Measurements from ENCODE around the gene PERP.
"Not testable (repeated sequence)": the region's sequence is repeated elsewhere in the genome, so short reads cannot be mapped to it uniquely, and the experiment has no call there.

PERP gene

GRCh38 chr6:138104618-138105213, 2.5 kb downstream of the PERP start:
- no peak for DNase-seq

- DNase-seq: no peak
Observed at GRCh38 chr6:138103871-138104270, 3.3 kb downstream of the PERP start.

GRCh38 chr6:138101946-138102731, 5.1 kb downstream of the PERP start:
- no peak for DNase-seq

- no peak for DNase-seq
Observed at GRCh38 chr6:138099832-138100231, 7.4 kb downstream of the PERP start.

- DNase-seq: no peak
Observed at GRCh38 chr6:138098306-138098705, 8.9 kb downstream of the PERP start.

- DNase-seq: no peak
Observed at GRCh38 chr6:138094260-138094659, 13.0 kb downstream of the PERP start.

- DNase-seq: no peak
Observed at GRCh38 chr6:138093632-138094031, 13.6 kb downstream of the PERP start.

- DNase-seq: no peak
Observed at GRCh38 chr6:138092686-138093085, 14.5 kb downstream of the PERP start.

GRCh38 chr6:138089325-138089724, 17.9 kb downstream of the PERP start:
- DNase-seq: no peak

- no peak for DNase-seq
Observed at GRCh38 chr6:138088326-138088762, 18.9 kb downstream of the PERP start.

GRCh38 chr6:138087593-138088325, 19.5 kb downstream of the PERP start:
- no peak for DNase-seq

- no peak for DNase-seq
Observed at GRCh38 chr6:138086573-138087196, 20.5 kb downstream of the PERP start.

GRCh38 chr6:138085839-138086222, 21.4 kb downstream of the PERP start:
- DNase-seq: no peak

- DNase-seq: no peak
Observed at GRCh38 chr6:138084904-138085838, 22.0 kb downstream of the PERP start.

- no peak for DNase-seq
Observed at GRCh38 chr6:138082232-138082631, 25.0 kb downstream of the PERP start.

- DNase-seq: not testable (repeated sequence)
Observed at GRCh38 chr6:138079556-138079955, 27.7 kb downstream of the PERP start.

GRCh38 chr6:138078491-138078890, 28.7 kb downstream of the PERP start:
- DNase-seq: no peak

GRCh38 chr6:138073264-138073663, 34.0 kb downstream of the PERP start:
- no peak for DNase-seq

- no peak for DNase-seq
Observed at GRCh38 chr6:138063726-138064125, 43.5 kb downstream of the PERP start.

- no peak for DNase-seq
Observed at GRCh38 chr6:138054982-138055381, 52.2 kb downstream of the PERP start.

- DNase-seq: no peak
Observed at GRCh38 chr6:138052783-138053182, 54.4 kb downstream of the PERP start.

- no peak for DNase-seq
Observed at GRCh38 chr6:138044972-138045371, 62.2 kb downstream of the PERP start.
